HEK293 (cell line): Measurements from ENCODE around the gene NHLRC3.

Experiments used
- CTCF ChIA-PET: fragments of 350-600 bp; formaldehyde crosslinking; extraction: SDS; loops from one replicate; lab custom pipeline; 2021; ENCODE audit warnings: antibody characterized with exemption; lab: Yijun Ruan, JAX
- POLR2A ChIA-PET: fragments of 300-600 bp; formaldehyde crosslinking; extraction: SDS; loops from one replicate; lab custom pipeline; 2020; ENCODE audit warnings: antibody characterized with exemption, inconsistent platforms; lab: Yijun Ruan, JAX
- H3K27ac ChIP-seq: fragments of 200-500 bp; sonication (Bioruptor generic); 2 replicates; pipeline ENCODE4 v1.5.1; 2014; ENCODE audit warnings: low read depth, low read length, control low read depth, inconsistent platforms; ENCODE audit errors: extremely low read depth
- H3K36me3 ChIP-seq, 2 experiments: fragments of 200-500 bp in 1 of 2; sonication (Bioruptor generic) in 1 of 2; 1 replicate in 1 of 2; 2 replicates in 1 of 2; pipeline ENCODE4 v1.5.1; 2014 to 2017; ENCODE audit warnings: inconsistent platforms in 2 of 2, low read length in 2 of 2; ENCODE audit not compliant: control insufficient read depth in 2 of 2, insufficient read depth in 1 of 2
- H3K4me1 ChIP-seq: fragments of 200-500 bp; sonication (Bioruptor generic); 2 replicates; pipeline ENCODE4 v1.5.1; 2014; ENCODE audit warnings: mild to moderate bottlenecking, low read length, inconsistent platforms; ENCODE audit not compliant: control insufficient read depth, insufficient read depth
- H3K4me3 ChIP-seq: 2 replicates; pipeline ENCODE4 v1.5.1; 2011; ENCODE audit warnings: low read depth, mild to moderate bottlenecking, control low read depth, low read length, moderate library complexity
- H3K9me3 ChIP-seq: fragments of 200-500 bp; sonication (Bioruptor generic); 2 replicates; pipeline ENCODE4 v1.5.1; 2014; ENCODE audit warnings: low read depth, low read length, inconsistent platforms; ENCODE audit not compliant: control insufficient read depth, insufficient read depth
- KLF16 ChIP-seq: fragments of 450-650 bp; formaldehyde crosslinking; IDR thresholded peaks from 2 replicates; pipeline ENCODE4 v1.5.1; 2017; ENCODE audit warnings: missing biosample characterization, missing genetic modification characterization
- KLF7 ChIP-seq: fragments of 450-650 bp; formaldehyde crosslinking; IDR thresholded peaks from 2 replicates; pipeline ENCODE4 v1.5.1; 2016; ENCODE audit warnings: missing biosample characterization, missing genetic modification characterization, borderline replicate concordance
- MEIS1 ChIP-seq: sonication (generic); formaldehyde crosslinking; IDR thresholded peaks from 2 replicates; pipeline ENCODE4 v1.8.1; 2022; ENCODE audit warnings: missing genetic modification reagents, mild to moderate bottlenecking, borderline replicate concordance
- MZF1 ChIP-seq: fragments of 450-650 bp; formaldehyde crosslinking; IDR thresholded peaks from 2 replicates; pipeline ENCODE4 v1.5.1; 2017; ENCODE audit warnings: missing biosample characterization, missing genetic modification characterization, borderline replicate concordance
- PRDM1 ChIP-seq: fragments of 450-650 bp; formaldehyde crosslinking; IDR thresholded peaks from 2 replicates; pipeline ENCODE4; 2016; ENCODE audit warnings: missing biosample characterization, missing genetic modification characterization
- SCRT2 ChIP-seq: fragments of 450-650 bp; formaldehyde crosslinking; IDR thresholded peaks from 2 replicates; pipeline ENCODE4 v1.5.1; 2016; ENCODE audit warnings: missing biosample characterization, missing genetic modification characterization
- ZBTB20 ChIP-seq: fragments of 450-650 bp; formaldehyde crosslinking; IDR thresholded peaks from 2 replicates; pipeline ENCODE4 v1.5.1; 2016; ENCODE audit warnings: missing biosample characterization, missing genetic modification characterization
- ZNF157 ChIP-seq: fragments of 450-650 bp; formaldehyde crosslinking; IDR thresholded peaks from 2 replicates; pipeline ENCODE4 v1.5.1; 2016; ENCODE audit warnings: missing biosample characterization, missing genetic modification characterization
- ZNF211 ChIP-seq: fragments of 450-650 bp; formaldehyde crosslinking; IDR thresholded peaks from 2 replicates; pipeline ENCODE4 v1.5.1; 2016; ENCODE audit warnings: low read depth, missing biosample characterization, missing genetic modification characterization
- ZNF221 ChIP-seq: fragments of 450-650 bp; formaldehyde crosslinking; IDR thresholded peaks from 2 replicates; pipeline ENCODE4 v1.5.1; 2017; ENCODE audit warnings: missing biosample characterization, missing genetic modification characterization, borderline replicate concordance
- ZNF248 ChIP-seq: fragments of 450-650 bp; formaldehyde crosslinking; IDR thresholded peaks from 2 replicates; pipeline ENCODE4 v1.5.1; 2017; ENCODE audit warnings: missing biosample characterization, missing genetic modification characterization
- ZNF341 ChIP-seq: fragments of 450-650 bp; formaldehyde crosslinking; IDR thresholded peaks from 2 replicates; pipeline ENCODE4; 2016; ENCODE audit warnings: low read depth, missing biosample characterization, missing genetic modification characterization
- ZNF473 ChIP-seq: fragments of 450-650 bp; formaldehyde crosslinking; IDR thresholded peaks from 2 replicates; pipeline ENCODE4 v1.5.1; 2017; ENCODE audit warnings: missing biosample characterization, missing genetic modification characterization
- ZNF518A ChIP-seq: fragments of 450-650 bp; formaldehyde crosslinking; conservative IDR thresholded peaks from 2 replicates; pipeline ENCODE4 v1.5.1; 2016; ENCODE audit warnings: low read depth, missing biosample characterization, missing genetic modification characterization
- ZNF585B ChIP-seq: fragments of 450-650 bp; formaldehyde crosslinking; IDR thresholded peaks from 2 replicates; pipeline ENCODE4 v1.5.1; 2016; ENCODE audit warnings: missing biosample characterization, missing genetic modification characterization
- ZNF623 ChIP-seq: fragments of 450-650 bp; formaldehyde crosslinking; IDR thresholded peaks from 2 replicates; pipeline ENCODE4 v1.5.1; 2016; ENCODE audit warnings: missing biosample characterization, missing genetic modification characterization
- ZNF654 ChIP-seq: fragments of 450-650 bp; formaldehyde crosslinking; IDR thresholded peaks from 2 replicates; pipeline ENCODE4 v1.5.1; 2016; ENCODE audit warnings: low read depth, missing biosample characterization, missing genetic modification characterization
- ZNF777 ChIP-seq: fragments of 450-650 bp; formaldehyde crosslinking; IDR thresholded peaks from 2 replicates; pipeline ENCODE4 v1.5.1; 2017; ENCODE audit warnings: missing biosample characterization, missing genetic modification characterization, borderline replicate concordance
- ZNF785 ChIP-seq: fragments of 450-650 bp; formaldehyde crosslinking; IDR thresholded peaks from 2 replicates; pipeline ENCODE4 v1.5.1; 2016; ENCODE audit warnings: missing biosample characterization, missing genetic modification characterization
- ZNF792 ChIP-seq: fragments of 450-650 bp; formaldehyde crosslinking; IDR thresholded peaks from 2 replicates; pipeline ENCODE4 v1.5.1; 2016; ENCODE audit warnings: missing biosample characterization, missing genetic modification characterization
- ZSCAN23 ChIP-seq: fragments of 450-650 bp; formaldehyde crosslinking; IDR thresholded peaks from 2 replicates; pipeline ENCODE4 v1.5.1; 2016; ENCODE audit warnings: missing biosample characterization, missing genetic modification characterization
- TF ChIP-seq, protein P1 (sequence below): fragments of 450-650 bp; formaldehyde crosslinking; IDR thresholded peaks from 2 replicates; pipeline ENCODE4 v1.5.1; 2017; ENCODE audit warnings: missing biosample characterization, missing genetic modification characterization
- TF ChIP-seq, protein P2 (sequence below): fragments of 450-650 bp; formaldehyde crosslinking; IDR thresholded peaks from 2 replicates; pipeline ENCODE4 v1.5.1; 2017; ENCODE audit warnings: missing biosample characterization, missing genetic modification characterization
- TF ChIP-seq, protein P3 (sequence below): fragments of 450-650 bp; formaldehyde crosslinking; IDR thresholded peaks from 2 replicates; pipeline ENCODE4 v1.5.1; 2016; ENCODE audit warnings: missing biosample characterization, missing genetic modification characterization
- TF ChIP-seq, protein P4 (sequence below): fragments of 450-650 bp; formaldehyde crosslinking; IDR thresholded peaks from 2 replicates; pipeline ENCODE4 v1.5.1; 2017; ENCODE audit warnings: missing biosample characterization, missing genetic modification characterization

The NHLRC3 gene

DNA sequence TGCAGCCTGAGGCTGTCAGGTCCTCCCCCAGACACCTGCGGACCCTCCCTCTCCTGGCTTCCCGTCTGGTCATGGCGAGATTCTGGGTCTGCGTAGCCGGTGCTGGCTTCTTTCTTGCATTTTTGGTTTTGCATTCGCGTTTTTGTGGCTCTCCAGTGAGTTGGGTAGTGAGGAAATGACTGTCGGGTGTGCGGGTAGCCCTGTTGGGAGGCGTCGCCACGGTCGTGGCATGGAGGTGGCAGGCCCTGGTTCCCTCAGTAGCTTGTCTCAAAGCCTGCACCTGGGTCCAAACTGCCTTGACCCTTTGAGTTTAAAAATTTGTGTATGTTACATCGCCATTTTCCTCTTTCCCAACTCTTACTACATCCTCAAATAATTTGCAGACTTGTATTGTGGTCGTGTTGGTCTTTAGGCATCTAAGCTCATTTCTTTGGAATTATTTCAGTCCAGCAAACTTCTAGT is 344 bp downstream of the NHLRC3 start (continued):
- TF ChIP-seq ZSCAN23 (no peak), ZNF211 (tag by site-specific recombination) (no peak), SCRT2 (tag by site-specific recombination) (no peak), ZNF777 (tag by site-specific recombination) (no peak; the same call in 1 of the 2 replicates), ZNF623 (tag by site-specific recombination) (no peak), ZNF157 (tag by site-specific recombination) (no peak), ZNF654 (no peak)
- TF ChIP-seq, protein P1, sequence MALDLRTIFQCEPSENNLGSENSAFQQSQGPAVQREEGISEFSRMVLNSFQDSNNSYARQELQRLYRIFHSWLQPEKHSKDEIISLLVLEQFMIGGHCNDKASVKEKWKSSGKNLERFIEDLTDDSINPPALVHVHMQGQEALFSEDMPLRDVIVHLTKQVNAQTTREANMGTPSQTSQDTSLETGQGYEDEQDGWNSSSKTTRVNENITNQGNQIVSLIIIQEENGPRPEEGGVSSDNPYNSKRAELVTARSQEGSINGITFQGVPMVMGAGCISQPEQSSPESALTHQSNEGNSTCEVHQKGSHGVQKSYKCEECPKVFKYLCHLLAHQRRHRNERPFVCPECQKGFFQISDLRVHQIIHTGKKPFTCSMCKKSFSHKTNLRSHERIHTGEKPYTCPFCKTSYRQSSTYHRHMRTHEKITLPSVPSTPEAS: no peak
- TF ChIP-seq, all 188 proteins: peak for 12

DNA sequence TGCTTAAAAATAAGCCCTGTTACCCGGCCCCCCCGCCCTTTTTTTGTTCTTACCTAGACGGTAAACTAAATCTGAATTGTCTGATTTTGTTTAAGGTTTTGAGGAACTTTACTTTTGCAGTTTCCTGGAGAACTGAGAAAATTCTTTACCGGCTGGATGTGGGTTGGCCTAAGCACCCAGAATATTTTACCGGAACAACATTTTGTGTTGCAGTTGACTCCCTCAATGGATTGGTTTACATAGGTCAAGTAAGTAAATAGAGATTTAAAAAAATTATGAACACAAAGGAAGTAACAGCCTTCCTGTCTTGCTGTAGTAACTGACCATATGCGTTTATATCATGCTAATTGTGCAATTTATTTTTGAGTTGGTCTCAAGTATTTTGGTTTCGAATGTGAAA is 785 bp downstream of the NHLRC3 start:
- Histone ChIP-seq H3K27ac (no peak overlapping the region), H3K4me3 (peak overlapping the region; percentile 72), H3K4me1 (no peaks in the 10 kb centered on the region), H3K36me3 (peaks cover 0 to 15% of the 10 kb centered on the region in 2 experiments; a peak in 1 of 3 replicates), H3K9me3 (no peaks in the 10 kb centered on the region)
- POLR2A ChIA-PET: no interaction called here
- TF ChIP-seq, protein P2, sequence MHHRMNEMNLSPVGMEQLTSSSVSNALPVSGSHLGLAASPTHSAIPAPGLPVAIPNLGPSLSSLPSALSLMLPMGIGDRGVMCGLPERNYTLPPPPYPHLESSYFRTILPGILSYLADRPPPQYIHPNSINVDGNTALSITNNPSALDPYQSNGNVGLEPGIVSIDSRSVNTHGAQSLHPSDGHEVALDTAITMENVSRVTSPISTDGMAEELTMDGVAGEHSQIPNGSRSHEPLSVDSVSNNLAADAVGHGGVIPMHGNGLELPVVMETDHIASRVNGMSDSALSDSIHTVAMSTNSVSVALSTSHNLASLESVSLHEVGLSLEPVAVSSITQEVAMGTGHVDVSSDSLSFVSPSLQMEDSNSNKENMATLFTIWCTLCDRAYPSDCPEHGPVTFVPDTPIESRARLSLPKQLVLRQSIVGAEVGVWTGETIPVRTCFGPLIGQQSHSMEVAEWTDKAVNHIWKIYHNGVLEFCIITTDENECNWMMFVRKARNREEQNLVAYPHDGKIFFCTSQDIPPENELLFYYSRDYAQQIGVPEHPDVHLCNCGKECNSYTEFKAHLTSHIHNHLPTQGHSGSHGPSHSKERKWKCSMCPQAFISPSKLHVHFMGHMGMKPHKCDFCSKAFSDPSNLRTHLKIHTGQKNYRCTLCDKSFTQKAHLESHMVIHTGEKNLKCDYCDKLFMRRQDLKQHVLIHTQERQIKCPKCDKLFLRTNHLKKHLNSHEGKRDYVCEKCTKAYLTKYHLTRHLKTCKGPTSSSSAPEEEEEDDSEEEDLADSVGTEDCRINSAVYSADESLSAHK (tag by site-specific recombination): no peak
- TF ChIP-seq ZNF785: no peak
- no peak for TF ChIP-seq KLF7 (tag by site-specific recombination)
- no peak for TF ChIP-seq ZNF341 (tag by site-specific recombination)
- TF ChIP-seq MEIS1 (CRISPR knock-in tag): no peak
- no peak for TF ChIP-seq ZNF792 (tag by site-specific recombination)
- no peak for TF ChIP-seq ZNF518A
- TF ChIP-seq, protein P3, sequence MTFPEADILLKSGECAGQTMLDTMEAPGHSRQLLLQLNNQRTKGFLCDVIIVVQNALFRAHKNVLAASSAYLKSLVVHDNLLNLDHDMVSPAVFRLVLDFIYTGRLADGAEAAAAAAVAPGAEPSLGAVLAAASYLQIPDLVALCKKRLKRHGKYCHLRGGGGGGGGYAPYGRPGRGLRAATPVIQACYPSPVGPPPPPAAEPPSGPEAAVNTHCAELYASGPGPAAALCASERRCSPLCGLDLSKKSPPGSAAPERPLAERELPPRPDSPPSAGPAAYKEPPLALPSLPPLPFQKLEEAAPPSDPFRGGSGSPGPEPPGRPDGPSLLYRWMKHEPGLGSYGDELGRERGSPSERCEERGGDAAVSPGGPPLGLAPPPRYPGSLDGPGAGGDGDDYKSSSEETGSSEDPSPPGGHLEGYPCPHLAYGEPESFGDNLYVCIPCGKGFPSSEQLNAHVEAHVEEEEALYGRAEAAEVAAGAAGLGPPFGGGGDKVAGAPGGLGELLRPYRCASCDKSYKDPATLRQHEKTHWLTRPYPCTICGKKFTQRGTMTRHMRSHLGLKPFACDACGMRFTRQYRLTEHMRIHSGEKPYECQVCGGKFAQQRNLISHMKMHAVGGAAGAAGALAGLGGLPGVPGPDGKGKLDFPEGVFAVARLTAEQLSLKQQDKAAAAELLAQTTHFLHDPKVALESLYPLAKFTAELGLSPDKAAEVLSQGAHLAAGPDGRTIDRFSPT (tag by site-specific recombination): no peak
- no peak for TF ChIP-seq KLF16
- TF ChIP-seq ZNF248 (tag by site-specific recombination): no peak
- TF ChIP-seq ZNF473 (tag by site-specific recombination): no peak
- TF ChIP-seq MZF1 (tag by site-specific recombination): no peak
- TF ChIP-seq ZBTB20 (tag by site-specific recombination): no peak
- no peak for TF ChIP-seq ZNF585B (tag by site-specific recombination)
- TF ChIP-seq ZNF221 (tag by site-specific recombination): no peak
- TF ChIP-seq ZSCAN23: no peak
- TF ChIP-seq, protein P4, sequence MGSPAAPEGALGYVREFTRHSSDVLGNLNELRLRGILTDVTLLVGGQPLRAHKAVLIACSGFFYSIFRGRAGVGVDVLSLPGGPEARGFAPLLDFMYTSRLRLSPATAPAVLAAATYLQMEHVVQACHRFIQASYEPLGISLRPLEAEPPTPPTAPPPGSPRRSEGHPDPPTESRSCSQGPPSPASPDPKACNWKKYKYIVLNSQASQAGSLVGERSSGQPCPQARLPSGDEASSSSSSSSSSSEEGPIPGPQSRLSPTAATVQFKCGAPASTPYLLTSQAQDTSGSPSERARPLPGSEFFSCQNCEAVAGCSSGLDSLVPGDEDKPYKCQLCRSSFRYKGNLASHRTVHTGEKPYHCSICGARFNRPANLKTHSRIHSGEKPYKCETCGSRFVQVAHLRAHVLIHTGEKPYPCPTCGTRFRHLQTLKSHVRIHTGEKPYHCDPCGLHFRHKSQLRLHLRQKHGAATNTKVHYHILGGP: no peak
- no peak for TF ChIP-seq PRDM1 (tag by site-specific recombination)
- CTCF ChIA-PET: no interaction called here
